Tibial nerve (tissue), 4 donors: ENCODE results near the gene TTC39C.

Experiments used
- CTCF ChIP-seq, 5 experiments: fragments of 200-600 bp in 3 of 5; fragments of 450-650 bp in 2 of 5; sonication (generic) in 3 of 5; IDR thresholded peaks; one replicate each; pipeline ENCODE4 v1.5.1; 2016 to 2019; ENCODE audit warnings: antibody characterized with exemption in 5 of 5, mild to moderate bottlenecking in 3 of 5, moderate library complexity in 2 of 5
- EP300 ChIP-seq, 2 donors: sonication (generic); formaldehyde crosslinking; IDR thresholded peaks; one replicate each; pipeline ENCODE4 v1.6.1; 2017; ENCODE audit warnings: antibody characterized with exemption in 2 of 2, mild to moderate bottlenecking in 1 of 2
- POLR2A ChIP-seq, 2 donors: fragments of 450-650 bp; IDR thresholded peaks; one replicate each; pipeline ENCODE4 v1.6.1; 2017; ENCODE audit warnings: antibody characterized with exemption in 2 of 2, mild to moderate bottlenecking in 2 of 2, moderate library complexity in 2 of 2

DNA sequence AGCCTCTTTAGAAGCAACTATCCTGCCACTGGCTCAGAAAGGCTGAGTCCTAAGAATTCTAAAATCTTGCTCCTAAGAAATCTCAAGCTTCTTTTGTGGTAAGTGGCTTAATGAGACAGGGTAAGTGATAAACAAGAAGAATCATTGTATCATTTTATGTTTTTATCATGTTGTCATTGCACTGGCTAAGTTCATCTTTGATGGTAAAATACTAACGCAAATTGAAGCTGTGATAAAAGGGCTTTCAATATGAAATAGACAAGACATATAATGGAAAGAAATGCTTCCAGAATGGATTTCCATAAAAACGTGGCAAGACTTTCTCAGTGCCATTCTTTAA lies 21.6 kb upstream of the TTC39C start:
- TF ChIP-seq CTCF (IDR thresholded peaks at IDR 0.05) (no peak), POLR2A (IDR thresholded peaks at IDR 0.05) (no peak), EP300 (IDR thresholded peaks at IDR 0.05) (no peak)
